ENCODE data around the gene BCAS3. TPM values are rescaled to one million over a fixed set of nuclear protein-coding genes. Genes with fewer than 3 reads are reported as not detected.
A peak's percentile ranks its signal among the peaks of the same experiment; 100 is the strongest.

The BCAS3 gene
- total RNA-seq: 1 to 10 TPM; 6.8 to 7.1 TPM

DNA sequence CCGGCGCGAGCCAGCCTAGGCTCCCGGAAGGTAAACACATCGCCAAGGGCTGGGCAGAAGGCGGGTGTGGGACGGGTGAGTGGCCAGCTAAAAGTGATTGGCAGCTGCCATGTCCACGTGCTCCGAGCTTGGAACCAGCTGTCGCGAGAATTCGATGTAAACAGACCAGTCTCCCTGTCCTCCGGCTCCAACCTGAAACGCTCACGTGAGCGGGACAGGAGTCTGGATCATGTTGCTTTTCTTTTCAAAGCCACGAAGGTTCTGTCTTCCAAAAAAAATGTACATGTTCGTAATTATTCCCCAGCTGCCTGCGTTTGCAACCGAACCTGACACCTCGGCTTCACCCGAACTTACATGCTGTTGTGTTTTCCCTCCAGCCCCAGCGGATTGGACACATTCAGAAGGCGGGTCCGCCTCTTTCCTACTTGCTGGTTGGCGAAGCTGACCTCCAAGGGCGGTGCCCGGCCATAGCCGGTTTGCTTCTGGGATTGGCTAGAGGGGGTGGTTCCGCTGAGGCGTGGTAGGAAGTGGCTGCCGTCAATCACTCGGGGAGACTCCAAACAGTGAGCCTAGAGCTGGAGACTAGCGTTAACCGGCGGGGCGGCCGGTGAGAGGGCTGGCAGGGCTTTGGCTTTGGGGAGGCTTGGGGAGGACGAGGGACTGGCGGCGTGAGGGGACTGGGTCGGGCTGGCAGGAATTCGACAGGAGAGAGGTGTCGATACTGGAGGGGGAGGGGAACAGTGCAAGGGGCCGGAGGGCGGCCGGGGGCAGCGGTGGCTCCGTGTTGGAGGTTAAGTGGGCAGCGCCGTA, at the start of gene BCAS3:
Gene BCAS3, plus strand, starts transcription at position 544 of the 810 bp plus-strand sequence.
- peaks cover 19% of the 10 kb centered on the region for H3K4me1 Mint-ChIP-seq (ENCODE audit: low read depth)
- DNase-seq: peak; percentile 99
- peaks cover 2% of the 10 kb centered on the region for H3K9me3 Mint-ChIP-seq
- intact Hi-C loops (cut with micrococcal nuclease): loop anchor here (2.0 to 5.0 kb wide), 2 partner anchors 77 to 285 kb away; partner anchors contain the start of genes PPM1D and USP32
- H3K4me3 Mint-ChIP-seq: peak within 1 kb of the TSS; percentile 90
- ChIA-PET CTCF (interaction anchor here (0.6 to 1.3 kb wide), 4 partner anchors 11 to 78 kb away, joined by 3 to 4 read pairs (median 3); partner anchors contain the start of gene PPM1D), POLR2A (interaction anchor here (1.0 to 1.4 kb wide), 2 partner anchors 72 to 77 kb away, joined by 3 to 10 read pairs; partner anchors contain the start of gene PPM1D)
- no peaks in the 10 kb centered on the region for H3K27me3 Mint-ChIP-seq
- peak within 1 kb of the TSS; percentile 59 for H3K27ac Mint-ChIP-seq
- H3K36me3 Mint-ChIP-seq: no peaks in the 10 kb centered on the region

DNA sequence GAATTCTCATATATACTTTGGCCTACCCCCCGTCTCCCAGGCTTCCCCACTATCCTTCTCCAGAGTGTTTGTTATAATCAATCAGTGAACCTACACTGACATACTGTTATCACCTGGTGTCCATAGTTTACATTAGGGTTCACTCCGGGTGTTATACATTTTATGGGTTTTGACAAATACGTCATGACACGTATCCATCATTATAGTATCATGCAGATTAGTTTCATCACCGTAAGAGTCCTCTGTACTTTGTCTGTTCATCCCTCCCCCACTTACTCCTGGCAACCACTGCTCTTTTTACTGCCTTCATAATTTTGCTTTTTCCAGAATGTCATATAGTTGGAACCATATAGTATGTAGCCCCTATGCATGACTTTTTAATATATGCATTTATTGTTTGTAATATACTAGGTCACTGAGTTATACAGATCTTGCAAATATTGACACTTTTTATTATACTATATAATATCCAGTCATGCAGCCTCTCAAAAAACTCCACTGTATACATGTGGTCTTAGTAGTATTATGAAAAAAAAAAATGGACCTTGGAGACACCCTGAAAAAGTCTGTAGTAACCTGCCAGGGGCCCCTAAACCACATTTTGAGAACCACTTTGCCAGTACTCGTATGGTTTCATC, 49.3 kb upstream of the BCAS3 start:
- peaks cover 2% of the 10 kb centered on the region for H3K36me3 Mint-ChIP-seq
- POLR2A ChIA-PET: no interaction called here
- CTCF ChIA-PET: no interaction called here
- no peaks in the 10 kb centered on the region for H3K27me3 Mint-ChIP-seq
- intact Hi-C loops (cut with micrococcal nuclease): no loop called here
- no peak overlapping the region for H3K27ac Mint-ChIP-seq
- H3K4me1 Mint-ChIP-seq (ENCODE audit: low read depth): peaks cover 5% of the 10 kb centered on the region
- H3K9me3 Mint-ChIP-seq: no peaks in the 10 kb centered on the region
- no peak overlapping the region for H3K4me3 Mint-ChIP-seq
- no peak for DNase-seq

DNA sequence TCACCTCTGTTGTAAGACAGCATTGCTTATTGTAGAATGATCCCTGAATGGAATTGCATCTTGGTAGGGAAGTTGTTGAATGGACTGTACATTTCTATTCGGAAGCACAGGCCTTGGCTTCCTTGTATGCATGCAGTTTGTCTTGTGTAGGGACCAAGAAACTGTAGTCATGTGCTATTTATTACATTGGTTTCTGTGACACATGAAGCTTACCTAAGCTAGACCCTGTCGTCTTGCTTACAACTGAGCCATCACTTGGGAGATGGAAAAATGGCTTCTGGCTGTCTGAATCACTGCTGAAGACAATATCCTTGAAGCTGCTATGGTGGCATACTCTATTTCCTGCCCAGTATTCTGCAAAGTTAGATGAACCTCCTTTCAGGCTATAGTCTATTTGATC, 48.5 kb upstream of the BCAS3 start:
- no peak overlapping the region for H3K4me3 Mint-ChIP-seq
- H3K27me3 Mint-ChIP-seq: no peaks in the 10 kb centered on the region
- no peaks in the 10 kb centered on the region for H3K9me3 Mint-ChIP-seq
- ChIA-PET CTCF (interaction anchor here (2.0 kb wide), 1 partner anchor 10 kb away, joined by 8 read pairs; no protein-coding TSS in a partner anchor), POLR2A (no interaction called here)
- H3K36me3 Mint-ChIP-seq: peaks cover 2% of the 10 kb centered on the region
- no peaks in the 10 kb centered on the region for H3K4me1 Mint-ChIP-seq (ENCODE audit: low read depth)
- H3K27ac Mint-ChIP-seq: no peak overlapping the region
- no peak for DNase-seq
- intact Hi-C loops (cut with micrococcal nuclease): no loop called here

DNA sequence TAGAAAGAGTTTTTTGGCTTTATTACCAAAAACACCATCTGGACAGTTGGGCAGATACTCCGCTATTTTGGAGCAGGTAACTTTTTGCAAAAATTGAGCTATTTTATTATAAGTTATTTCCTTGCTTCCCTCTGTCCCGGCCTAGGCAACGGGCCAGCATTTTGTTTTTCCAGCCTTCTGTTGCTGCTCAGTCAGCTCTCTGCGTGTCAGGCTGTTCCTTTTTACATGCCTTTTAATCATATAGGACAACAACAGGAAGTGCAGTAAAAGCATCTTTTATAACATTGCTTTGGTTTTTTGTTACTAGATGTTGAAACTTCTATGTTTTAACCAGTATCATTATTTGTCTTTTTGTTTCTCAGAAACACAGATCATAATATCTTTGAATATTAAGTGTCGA, 47.3 kb upstream of the BCAS3 start:
- Mint-ChIP-seq H3K4me1 (ENCODE audit: low read depth) (no peaks in the 10 kb centered on the region), H3K36me3 (peaks cover 2% of the 10 kb centered on the region), H3K9me3 (no peaks in the 10 kb centered on the region), H3K27ac (no peak overlapping the region), H3K4me3 (no peak overlapping the region), H3K27me3 (no peaks in the 10 kb centered on the region)
- ChIA-PET CTCF (interaction anchor here (0.9 to 2.0 kb wide), 4 partner anchors 8 to 594 kb away, joined by 3 to 8 read pairs (median 3); no protein-coding TSS in a partner anchor), POLR2A (interaction anchor here (1.4 kb wide), 1 partner anchor 31 kb away, joined by 4 read pairs; no protein-coding TSS in a partner anchor)
- intact Hi-C loops (cut with micrococcal nuclease): no loop called here
- DNase-seq: no peak

DNA sequence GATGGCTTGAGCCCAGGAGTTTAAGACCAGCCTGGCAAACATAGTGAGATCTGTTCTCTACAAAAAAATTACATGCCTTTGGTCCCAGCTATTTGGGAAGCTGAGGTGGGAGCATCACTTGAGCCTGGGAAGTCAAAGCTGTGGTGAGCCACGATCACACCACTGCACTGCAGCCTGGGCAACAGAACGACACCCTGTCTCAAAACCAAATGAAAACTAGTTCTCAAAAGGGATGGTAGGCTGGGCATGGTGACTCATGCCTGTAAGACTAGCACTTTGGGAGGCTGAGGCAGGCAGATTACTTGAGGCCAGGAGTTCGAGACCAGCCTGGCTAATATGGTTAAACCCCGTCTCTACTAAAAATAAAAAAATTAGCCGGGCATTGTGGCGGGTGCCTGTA, 46.5 kb upstream of the BCAS3 start:
- peak overlapping the region; percentile 18 for H3K27ac Mint-ChIP-seq

DNA sequence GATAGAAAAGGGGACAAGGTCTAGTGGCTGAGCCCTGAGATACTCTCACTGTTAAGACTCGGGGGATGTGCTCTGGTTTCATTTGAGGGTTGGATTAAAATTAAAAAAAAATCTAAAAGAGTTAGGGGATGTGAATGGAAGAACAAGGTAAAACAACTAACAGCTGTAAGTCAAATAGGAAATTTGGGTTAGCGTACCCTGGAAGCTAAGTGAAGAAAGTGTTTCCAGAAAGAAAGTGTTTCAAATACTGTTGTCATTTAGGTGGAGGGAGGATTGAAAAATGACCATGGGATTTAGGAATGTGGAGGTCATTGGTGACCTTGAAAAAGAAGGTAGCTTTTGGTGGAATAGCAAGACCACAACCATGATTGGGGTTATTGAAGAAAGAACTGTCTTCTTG, 40.0 kb upstream of the BCAS3 start:
- Mint-ChIP-seq H3K27me3 (no peaks in the 10 kb centered on the region), H3K9me3 (no peaks in the 10 kb centered on the region), H3K4me1 (ENCODE audit: low read depth) (peaks cover 8% of the 10 kb centered on the region), H3K4me3 (no peak overlapping the region), H3K27ac (no peak overlapping the region), H3K36me3 (peaks cover 3% of the 10 kb centered on the region)
- POLR2A ChIA-PET: interaction anchor here (1.3 kb wide), 1 partner anchor 38 kb away, joined by 4 read pairs; the partner anchor contains the start of gene PPM1D
- intact Hi-C loops (cut with micrococcal nuclease): loop anchor here (1.0 to 5.0 kb wide), 3 partner anchors 36 to 215 kb away; partner anchors contain the start of gene CHCT1
- DNase-seq: no peak
- CTCF ChIA-PET: interaction anchor here (0.9 to 4.7 kb wide), 31 partner anchors 8 to 495 kb away, joined by 3 to 32 read pairs (median 5); partner anchors contain the start of gene PPM1D

More for the DNA sequence above, 46.5 kb upstream of the BCAS3 start:
- Mint-ChIP-seq H3K4me1 (ENCODE audit: low read depth) (no peaks in the 10 kb centered on the region), H3K27me3 (no peaks in the 10 kb centered on the region), H3K4me3 (no peak overlapping the region), H3K9me3 (no peaks in the 10 kb centered on the region), H3K36me3 (peaks cover 4% of the 10 kb centered on the region)
- CTCF ChIA-PET: interaction anchor here (1.5 to 2.0 kb wide), 2 partner anchors 8 to 594 kb away, joined by 3 to 8 read pairs; no protein-coding TSS in a partner anchor
- DNase-seq: no peak
- intact Hi-C loops (cut with micrococcal nuclease): no loop called here
- POLR2A ChIA-PET: interaction anchor here (1.4 kb wide), 1 partner anchor 32 kb away, joined by 4 read pairs; no protein-coding TSS in a partner anchor

DNA sequence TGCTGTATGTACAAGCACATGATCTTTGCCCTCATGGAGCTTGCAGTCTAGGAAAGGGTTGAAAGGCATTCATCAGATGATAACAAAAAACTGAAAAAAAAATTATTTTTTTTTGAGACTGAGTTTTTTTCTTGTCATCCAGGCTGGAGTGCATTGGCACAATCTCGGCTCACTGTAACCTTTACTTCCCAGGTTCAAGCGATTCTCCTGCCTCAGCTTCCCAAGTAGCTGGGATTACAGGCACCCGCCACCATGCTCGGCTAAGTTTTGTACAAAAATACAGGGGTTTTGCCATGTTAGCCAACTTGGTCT, 38.7 kb upstream of the BCAS3 start:
- no peaks in the 10 kb centered on the region for H3K9me3 Mint-ChIP-seq
- intact Hi-C loops (cut with micrococcal nuclease): loop anchor here (5.0 kb wide), 1 partner anchor 217 kb away; the partner anchor contains the start of gene CHCT1
- peaks cover 3% of the 10 kb centered on the region for H3K36me3 Mint-ChIP-seq
- POLR2A ChIA-PET: no interaction called here
- H3K27me3 Mint-ChIP-seq: no peaks in the 10 kb centered on the region
- CTCF ChIA-PET: interaction anchor here (0.9 to 4.7 kb wide), 24 partner anchors 7 to 496 kb away, joined by 3 to 32 read pairs (median 5); partner anchors contain the start of gene BCAS3
- DNase-seq: no peak
- peaks cover 8% of the 10 kb centered on the region for H3K4me1 Mint-ChIP-seq (ENCODE audit: low read depth)
- H3K27ac Mint-ChIP-seq: no peak overlapping the region
- H3K4me3 Mint-ChIP-seq: no peak overlapping the region

DNA sequence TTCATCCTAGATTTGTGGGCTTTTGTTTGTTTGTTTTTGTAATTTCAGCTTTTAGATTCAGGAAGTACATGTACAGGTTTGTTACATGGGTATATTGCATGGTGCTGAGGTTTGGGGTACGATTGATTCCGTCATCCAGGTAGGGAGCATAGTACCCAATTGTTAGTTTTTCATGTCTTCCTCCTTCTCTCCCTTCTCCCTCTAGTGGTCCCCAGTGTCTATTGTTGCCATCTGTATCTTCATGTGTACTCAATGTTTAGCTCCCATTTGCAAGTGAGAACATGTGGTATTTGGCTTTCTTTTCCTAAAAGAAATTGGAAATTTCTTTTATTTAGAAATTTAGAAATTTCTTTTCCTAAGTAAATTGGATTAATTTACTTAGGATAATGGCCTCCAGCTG, 37.1 kb upstream of the BCAS3 start:
- CTCF ChIA-PET: interaction anchor here (0.6 to 4.7 kb wide), 14 partner anchors 10 to 195 kb away, joined by 3 to 32 read pairs (median 4); partner anchors contain the start of genes BCAS3 and PPM1D
- intact Hi-C loops (cut with micrococcal nuclease): loop anchor here (2.0 kb wide), 1 partner anchor 498 kb away; no protein-coding TSS in a partner anchor
- Mint-ChIP-seq H3K4me3 (no peak overlapping the region), H3K9me3 (no peaks in the 10 kb centered on the region), H3K27me3 (no peaks in the 10 kb centered on the region), H3K4me1 (ENCODE audit: low read depth) (peaks cover 8% of the 10 kb centered on the region), H3K27ac (no peak overlapping the region), H3K36me3 (peaks cover 3% of the 10 kb centered on the region)
- POLR2A ChIA-PET: no interaction called here
- DNase-seq: no peak

DNA sequence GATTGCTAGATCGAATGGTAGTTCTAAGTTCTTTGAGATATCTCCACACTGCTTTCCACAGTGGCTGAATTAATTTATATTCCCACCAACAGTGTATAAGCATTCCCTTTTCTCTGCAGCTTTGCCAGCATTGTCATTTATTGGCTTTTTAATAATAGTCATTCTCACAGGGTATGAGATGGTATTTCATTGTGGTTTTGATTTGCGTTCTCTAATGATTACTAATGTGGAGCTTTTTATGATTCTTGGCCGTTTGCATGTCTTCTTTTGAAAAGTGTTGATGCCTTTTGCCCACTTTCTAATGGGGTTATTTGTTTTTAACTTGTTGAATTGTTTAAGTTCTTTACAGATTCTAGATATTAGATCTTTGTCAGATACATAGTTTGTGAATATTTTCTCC, 36.5 kb upstream of the BCAS3 start:
- intact Hi-C loops (cut with micrococcal nuclease): loop anchor here (2.0 kb wide), 1 partner anchor 498 kb away; no protein-coding TSS in a partner anchor
- Mint-ChIP-seq H3K4me3 (no peak overlapping the region), H3K27me3 (no peaks in the 10 kb centered on the region), H3K36me3 (peaks cover 1% of the 10 kb centered on the region), H3K4me1 (ENCODE audit: low read depth) (peaks cover 9% of the 10 kb centered on the region), H3K9me3 (no peaks in the 10 kb centered on the region), H3K27ac (no peak overlapping the region)
- ChIA-PET POLR2A (no interaction called here), CTCF (interaction anchor here (0.8 to 4.7 kb wide), 9 partner anchors 11 to 181 kb away, joined by 3 to 32 read pairs (median 5); partner anchors contain the start of gene PPM1D)
- no peak for DNase-seq

DNA sequence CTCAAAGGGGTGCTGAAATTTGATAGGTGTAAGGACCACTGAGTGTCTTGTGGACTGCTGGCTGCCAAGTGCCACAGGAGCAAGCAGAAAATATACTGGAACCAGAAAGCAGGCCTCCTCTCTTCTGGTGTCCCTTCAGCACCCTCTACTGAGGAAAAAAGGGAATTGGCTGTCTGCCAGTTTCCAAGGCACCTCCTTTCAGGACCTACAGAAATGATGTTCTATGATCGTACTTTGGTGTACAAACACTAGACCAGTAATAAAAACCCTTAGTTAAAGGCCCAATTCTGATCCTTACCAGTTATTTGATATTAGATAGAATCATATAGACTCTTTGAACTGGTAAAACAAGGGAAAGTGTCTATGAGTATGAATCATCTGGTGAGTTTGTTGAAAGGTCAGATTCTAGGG, 35.8 kb upstream of the BCAS3 start:
- intact Hi-C loops (cut with micrococcal nuclease): loop anchor here (2.0 kb wide), 1 partner anchor 499 kb away; no protein-coding TSS in a partner anchor
- peaks cover 1% of the 10 kb centered on the region for H3K36me3 Mint-ChIP-seq

DNA sequence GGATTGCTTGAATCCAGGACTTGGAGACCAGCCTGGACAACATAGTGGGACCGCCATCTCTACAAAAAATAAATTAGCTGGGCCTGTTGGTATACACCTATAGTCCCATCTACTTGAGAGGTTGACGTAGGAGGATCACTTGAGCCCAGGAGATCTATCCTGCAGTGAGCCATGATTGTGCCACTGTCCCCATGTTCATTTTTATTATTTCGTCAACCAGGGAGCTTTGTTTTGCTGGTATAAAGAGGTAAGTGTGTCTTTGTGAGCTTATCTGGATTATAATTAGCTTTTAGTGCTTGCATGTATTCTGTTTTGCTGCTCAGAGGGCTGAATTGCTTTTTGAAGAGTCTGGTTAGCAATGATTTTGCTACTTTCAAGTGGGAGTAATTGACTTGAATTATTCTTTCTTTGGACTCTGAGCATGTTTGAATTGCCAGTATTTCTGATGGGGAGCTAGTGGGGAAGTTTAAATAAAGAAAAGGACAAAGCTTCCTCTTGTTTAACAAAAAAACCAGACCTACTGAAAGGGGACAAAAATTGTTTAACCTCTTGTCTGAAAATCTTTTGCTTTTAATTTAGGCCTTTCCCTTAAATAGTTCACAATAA, 31.6 kb upstream of the BCAS3 start:
- intact Hi-C loops (cut with micrococcal nuclease): no loop called here
- no peak overlapping the region for H3K27ac Mint-ChIP-seq
- H3K4me3 Mint-ChIP-seq: no peak overlapping the region
- CTCF ChIA-PET: interaction anchor here (0.9 to 1.2 kb wide), 2 partner anchors 8 to 76 kb away, joined by 4 to 6 read pairs; no protein-coding TSS in a partner anchor
- POLR2A ChIA-PET: no interaction called here
- H3K9me3 Mint-ChIP-seq: no peaks in the 10 kb centered on the region
- DNase-seq: no peak
- no peaks in the 10 kb centered on the region for H3K27me3 Mint-ChIP-seq
- peaks cover 11% of the 10 kb centered on the region for H3K4me1 Mint-ChIP-seq (ENCODE audit: low read depth)
- peaks cover 18% of the 10 kb centered on the region for H3K36me3 Mint-ChIP-seq

More for the DNA sequence above, 35.8 kb upstream of the BCAS3 start:
- H3K27ac Mint-ChIP-seq: no peak overlapping the region
- no peaks in the 10 kb centered on the region for H3K27me3 Mint-ChIP-seq
- no peaks in the 10 kb centered on the region for H3K9me3 Mint-ChIP-seq
- POLR2A ChIA-PET: no interaction called here
- DNase-seq: peak; percentile 64
- CTCF ChIA-PET: interaction anchor here (4.7 kb wide), 1 partner anchor 17 kb away, joined by 32 read pairs; no protein-coding TSS in a partner anchor
- H3K4me1 Mint-ChIP-seq (ENCODE audit: low read depth): peaks cover 9% of the 10 kb centered on the region
- no peak overlapping the region for H3K4me3 Mint-ChIP-seq
